GM12874 (cell line): ENCODE data around the gene RPTOR.

ENCODE experiments used
- CTCF ChIP-seq: IDR thresholded peaks from 2 replicates; pipeline ENCODE4 v1.5.1; 2011; ENCODE audit warnings: low read depth, mild to moderate bottlenecking, control low read depth, low read length, moderate library complexity; ENCODE audit not compliant: insufficient read depth

The RPTOR gene

GRCh38 chr17:80709090-80709695 lies 164.6 kb downstream of the RPTOR start:
- TF ChIP-seq CTCF = no peak

- TF ChIP-seq CTCF = no peak
Observed at GRCh38 chr17:80710714-80711302, 166.2 kb downstream of the RPTOR start.

- TF ChIP-seq CTCF = no peak
Observed at GRCh38 chr17:80712089-80712488, 167.5 kb downstream of the RPTOR start.

- no peak for TF ChIP-seq CTCF
Observed at GRCh38 chr17:80712606-80713005, 168.0 kb downstream of the RPTOR start.

- TF ChIP-seq CTCF = no peak
Observed at GRCh38 chr17:80716986-80717719, 172.5 kb downstream of the RPTOR start.

GRCh38 chr17:80717720-80718083 lies 173.1 kb downstream of the RPTOR start:
- TF ChIP-seq CTCF = no peak

- TF ChIP-seq CTCF = no peak
Observed at GRCh38 chr17:80718428-80718827, 173.8 kb downstream of the RPTOR start.
